Thymus (tissue), 11 donors: Measurements from ENCODE around the gene TNNI3K. TPM values are rescaled to one million over a fixed set of nuclear protein-coding genes. Genes with fewer than 3 reads are reported as not detected.

Source experiments
- DNase-seq, 9 donors: peaks; one replicate each; pipeline ENCODE4 v3.0.0-alpha.2; 2013; ENCODE audit warnings: low spot score in 9 of 9, low read depth in 6 of 9, missing footprints in 1 of 9
- H3K27ac ChIP-seq, 2 donors: one replicate each; pipeline ENCODE4 v1.5.1; 2013; ENCODE audit warnings: control low read depth in 1 of 2, low read depth in 1 of 2, low read length in 1 of 2, mild to moderate bottlenecking in 1 of 2, moderate library complexity in 1 of 2
- H3K27me3 ChIP-seq, 2 donors: one replicate each; pipeline ENCODE4 v1.5.1; 2013; ENCODE audit warnings: low read length in 1 of 2; ENCODE audit not compliant: control insufficient read depth in 2 of 2, insufficient read depth in 1 of 2
- H3K36me3 ChIP-seq, 2 donors: one replicate each; pipeline ENCODE4 v1.5.1; 2013; ENCODE audit warnings: low read length in 1 of 2, mild to moderate bottlenecking in 1 of 2, moderate library complexity in 1 of 2; ENCODE audit not compliant: control insufficient read depth in 2 of 2, insufficient read depth in 2 of 2
- H3K4me1 ChIP-seq, 2 donors: one replicate each; pipeline ENCODE4 v1.5.1; 2013; ENCODE audit warnings: low read length in 2 of 2; ENCODE audit not compliant: control insufficient read depth in 2 of 2, insufficient read depth in 2 of 2
- H3K4me3 ChIP-seq, 2 donors: one replicate each; pipeline ENCODE4 v1.5.1; 2013; ENCODE audit warnings: low read length in 2 of 2, control low read depth in 1 of 2, mild to moderate bottlenecking in 1 of 2
- H3K9me3 ChIP-seq, 2 donors: one replicate each; pipeline ENCODE4 v1.5.1; 2013; ENCODE audit warnings: low read length in 1 of 2, mild to moderate bottlenecking in 1 of 2; ENCODE audit not compliant: control insufficient read depth in 2 of 2, insufficient read depth in 1 of 2
- WGBS: extraction: QIAGEN DNeasy Blood & Tissue Kit; methylation state at CpG from one replicate; pipeline ENCODE4 v1.1.7; 2013; 5-methylcytosine and 5-hydroxymethylcytosine counted together
- polyA plus RNA-seq: library from polyadenylated mRNA; stranded (reverse); fragments of 200-250 nt; gene quantifications from one replicate; pipeline ENCODE4 v1.2.3, GENCODE V29; 2013
- total RNA-seq: library from RNA; stranded (reverse); fragments of 120-200 nt; gene quantifications from one replicate; pipeline ENCODE4 v1.2.4, GENCODE V29; 2013
- donor health status: healthy.

Gene TNNI3K
- total and polyA plus RNA-seq, 2 donors = 0.61 to 0.94 TPM

DNA sequence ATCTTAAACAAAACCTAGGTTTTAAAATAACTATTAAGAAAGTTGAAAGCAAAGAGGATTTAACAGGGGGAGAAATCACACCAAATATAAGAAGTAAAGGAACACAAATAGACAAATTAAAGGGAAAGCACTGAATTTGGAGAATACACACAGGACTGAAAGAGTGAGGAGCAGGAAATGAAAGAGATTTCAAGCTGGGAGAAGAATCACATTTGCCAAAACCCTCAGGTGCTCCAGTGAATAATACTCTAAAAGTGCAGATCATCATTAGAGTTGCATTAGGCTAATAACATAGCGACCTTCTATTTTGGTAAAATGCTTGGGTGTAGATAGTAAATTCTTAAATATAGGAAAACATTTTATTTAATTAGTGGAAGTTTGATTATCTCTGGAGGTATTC is 127.5 kb downstream of the TNNI3K start:
- DNase-seq = no peak
- H3K36me3 ChIP-seq = no peaks in the 10 kb centered on the region
- no peak overlapping the region for H3K27ac ChIP-seq
- no peaks in the 10 kb centered on the region for H3K27me3 ChIP-seq
- H3K9me3 ChIP-seq = no peaks in the 10 kb centered on the region
- no peak overlapping the region for H3K4me3 ChIP-seq
- WGBS = 92% methylated on average over 1 of the region's 1 CpG
- no peaks in the 10 kb centered on the region for H3K4me1 ChIP-seq

DNA sequence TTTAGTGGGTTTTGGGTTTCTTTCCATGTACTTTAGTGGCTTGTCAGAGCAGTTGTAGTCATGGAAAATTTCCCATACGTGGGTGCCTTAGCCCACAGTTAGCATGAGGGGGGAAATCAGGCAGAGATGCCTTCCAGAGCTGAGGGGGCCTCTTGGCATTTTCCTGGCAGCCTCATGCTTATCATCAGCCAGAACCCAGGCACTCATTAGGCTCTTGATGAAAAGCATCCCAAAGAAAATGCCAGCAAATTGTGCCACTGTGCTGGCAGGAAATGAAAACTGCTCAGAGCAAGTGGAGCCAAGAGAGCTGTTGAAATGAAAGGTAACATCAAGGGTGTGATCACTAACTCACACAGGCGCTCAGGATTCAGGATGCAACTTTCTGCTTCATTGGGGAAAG is 128.0 kb downstream of the TNNI3K start:
- Histone ChIP-seq H3K27ac (no peak overlapping the region), H3K27me3 (no peaks in the 10 kb centered on the region), H3K4me3 (no peak overlapping the region), H3K9me3 (no peaks in the 10 kb centered on the region), H3K36me3 (no peaks in the 10 kb centered on the region), H3K4me1 (no peaks in the 10 kb centered on the region)
- no peak for DNase-seq
- 83% methylated on average over 2 of the region's 2 CpGs for WGBS

DNA sequence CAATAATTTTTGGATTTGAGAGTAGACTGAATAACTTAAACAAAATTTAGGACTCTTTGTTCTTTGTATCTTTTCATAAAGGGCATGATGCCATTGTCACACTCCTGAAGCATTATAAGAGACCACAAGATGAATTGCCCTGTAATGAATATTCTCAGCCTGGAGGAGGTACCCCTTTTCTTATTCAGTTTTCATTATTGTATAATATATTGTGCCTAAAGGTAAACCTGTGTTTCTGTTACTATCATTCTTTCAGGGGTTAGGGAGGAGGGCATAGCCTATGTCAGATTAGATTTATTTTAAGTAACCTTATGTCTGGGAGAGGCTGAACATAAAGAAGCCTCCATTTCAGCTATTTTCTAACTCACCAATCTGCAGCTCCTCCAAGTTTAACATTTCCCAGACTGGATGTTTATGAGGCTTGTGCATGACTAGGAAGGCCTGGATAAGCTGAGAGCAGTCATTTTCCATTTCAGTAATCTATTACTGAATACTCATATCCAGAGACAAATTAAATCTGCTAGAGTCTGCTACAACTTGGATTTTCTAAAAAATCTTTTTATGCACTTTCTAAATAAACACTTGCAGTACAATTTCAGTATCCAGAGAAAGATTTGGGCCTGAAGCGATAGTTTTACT is 132.1 kb downstream of the TNNI3K start:
- H3K4me3 ChIP-seq = no peak overlapping the region
- no peak overlapping the region for H3K27ac ChIP-seq
- H3K36me3 ChIP-seq = no peaks in the 10 kb centered on the region
- H3K9me3 ChIP-seq = no peaks in the 10 kb centered on the region
- no peaks in the 10 kb centered on the region for H3K4me1 ChIP-seq
- no peaks in the 10 kb centered on the region for H3K27me3 ChIP-seq
- 99% methylated on average over 1 of the region's 1 CpG for WGBS
- no peak for DNase-seq

DNA sequence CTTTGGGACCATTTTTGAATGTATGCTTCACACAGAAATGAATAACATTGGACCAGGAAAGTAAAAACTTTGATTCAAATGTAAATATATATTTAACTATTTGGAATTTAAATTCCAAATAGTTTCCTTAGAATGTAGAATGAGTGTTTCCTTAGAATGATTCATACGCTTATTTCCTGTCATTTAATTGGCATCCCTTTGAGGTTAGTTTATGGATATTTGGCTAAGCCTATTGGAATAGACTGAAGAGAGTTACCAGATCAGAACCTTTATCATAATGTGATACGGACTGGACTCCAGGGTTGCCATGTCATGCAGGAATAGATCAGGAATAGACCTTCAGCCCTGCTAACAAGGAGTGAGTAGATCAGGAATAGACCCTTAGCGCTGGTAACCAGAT is 133.1 kb downstream of the TNNI3K start:
- Histone ChIP-seq H3K4me1 (no peaks in the 10 kb centered on the region), H3K27me3 (no peaks in the 10 kb centered on the region), H3K9me3 (no peaks in the 10 kb centered on the region), H3K27ac (no peak overlapping the region), H3K36me3 (no peaks in the 10 kb centered on the region), H3K4me3 (no peak overlapping the region)
- WGBS = 95% methylated on average over 3 of the region's 3 CpGs
- no peak for DNase-seq

DNA sequence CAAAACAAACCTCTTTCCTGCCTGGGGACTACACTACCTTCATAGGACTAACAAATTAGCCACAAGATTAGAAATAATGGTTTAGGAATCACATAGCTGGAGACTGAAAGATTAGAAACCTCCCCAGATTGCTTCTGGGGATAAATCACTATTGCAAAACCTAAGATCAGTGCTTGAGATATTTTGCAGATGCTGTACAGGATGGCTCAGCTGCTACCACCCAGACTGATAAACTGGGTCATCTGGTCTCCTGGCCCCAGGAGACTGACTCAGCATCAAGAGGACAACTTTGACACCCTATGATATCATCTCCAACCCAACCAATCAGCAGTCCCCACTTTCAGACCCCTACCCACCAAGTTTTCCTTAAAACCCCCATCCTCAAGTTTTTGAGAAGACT is 140.2 kb downstream of the TNNI3K start:
- H3K27me3 ChIP-seq = no peaks in the 10 kb centered on the region
- H3K4me1 ChIP-seq = no peaks in the 10 kb centered on the region
- no peak overlapping the region for H3K27ac ChIP-seq
- H3K4me3 ChIP-seq = no peak overlapping the region
- H3K9me3 ChIP-seq = no peaks in the 10 kb centered on the region
- H3K36me3 ChIP-seq = no peaks in the 10 kb centered on the region
- DNase-seq = no peak

DNA sequence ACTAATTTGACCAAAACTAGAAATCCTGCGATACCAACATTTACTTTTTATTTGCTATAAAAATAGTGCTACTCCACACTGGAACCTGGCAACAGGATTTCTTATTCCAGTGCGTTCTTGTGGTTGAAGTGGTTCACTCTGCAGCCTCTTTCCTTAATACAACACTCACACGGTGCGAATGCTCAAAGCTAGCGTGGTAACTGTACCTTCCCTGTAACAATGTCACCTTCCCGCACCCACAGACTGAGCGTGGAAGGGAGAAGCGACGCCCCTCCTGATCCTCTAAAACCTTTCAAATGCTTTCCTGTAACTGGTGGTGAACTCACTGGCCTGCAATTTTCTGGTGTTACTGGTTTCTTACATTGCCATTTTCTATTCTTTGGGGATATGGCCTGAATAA is 145.1 kb downstream of the TNNI3K start:
- no peak for DNase-seq
- no peak overlapping the region for H3K4me3 ChIP-seq
- no peak overlapping the region for H3K27ac ChIP-seq
- no peaks in the 10 kb centered on the region for H3K9me3 ChIP-seq
- 95% methylated on average over 9 of the region's 9 CpGs for WGBS
- no peaks in the 10 kb centered on the region for H3K27me3 ChIP-seq
- no peaks in the 10 kb centered on the region for H3K4me1 ChIP-seq
- H3K36me3 ChIP-seq = no peaks in the 10 kb centered on the region

DNA sequence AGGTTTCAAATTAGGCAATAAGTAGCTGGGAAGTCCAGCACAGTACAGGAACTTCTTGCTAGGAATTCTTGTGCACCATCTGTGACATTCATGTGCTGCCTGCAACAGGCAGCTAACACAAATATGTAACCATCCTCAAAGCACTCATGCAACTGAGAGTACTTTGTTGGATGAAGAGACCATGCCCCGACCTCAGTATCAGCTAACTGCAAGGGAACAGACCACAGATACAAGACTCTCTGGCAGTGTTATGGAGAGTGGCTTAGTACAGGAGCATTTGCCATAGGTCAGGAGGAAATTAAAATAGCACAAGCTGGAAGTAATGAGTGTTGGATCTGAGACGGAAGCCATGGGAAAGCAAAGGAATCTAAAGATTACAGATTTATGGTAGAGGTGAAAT is 153.7 kb downstream of the TNNI3K start:
- no peaks in the 10 kb centered on the region for H3K4me1 ChIP-seq
- H3K36me3 ChIP-seq = no peaks in the 10 kb centered on the region
- no peak overlapping the region for H3K27ac ChIP-seq
- H3K4me3 ChIP-seq = no peak overlapping the region
- WGBS = 96% methylated on average over 2 of the region's 2 CpGs
- DNase-seq = no peak
- H3K9me3 ChIP-seq = no peaks in the 10 kb centered on the region
- no peaks in the 10 kb centered on the region for H3K27me3 ChIP-seq

DNA sequence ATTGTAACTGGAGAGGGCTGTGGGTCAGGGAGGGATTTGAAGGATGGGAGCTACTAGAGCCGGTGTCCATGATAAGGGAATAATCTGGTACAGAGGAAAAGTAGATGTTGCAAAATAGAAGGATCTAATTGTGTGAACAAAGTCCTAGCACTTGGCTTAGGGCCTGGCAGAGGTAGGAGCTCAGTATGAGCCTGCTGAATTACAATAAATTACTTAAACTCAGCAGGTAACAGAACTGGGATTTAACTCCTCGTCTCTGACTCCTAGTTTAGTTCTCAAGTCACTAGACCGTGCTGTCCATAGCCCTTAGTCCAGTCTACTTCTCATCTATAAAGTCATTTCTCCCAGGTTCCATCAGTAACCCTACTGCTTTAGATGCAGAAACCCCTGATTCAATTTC is 157.0 kb downstream of the TNNI3K start:
- WGBS = 86% methylated on average over 3 of the region's 3 CpGs
- Histone ChIP-seq H3K27ac (no peak overlapping the region), H3K9me3 (no peaks in the 10 kb centered on the region), H3K4me1 (no peaks in the 10 kb centered on the region), H3K4me3 (no peak overlapping the region), H3K36me3 (no peaks in the 10 kb centered on the region), H3K27me3 (no peaks in the 10 kb centered on the region)
- DNase-seq = no peak

DNA sequence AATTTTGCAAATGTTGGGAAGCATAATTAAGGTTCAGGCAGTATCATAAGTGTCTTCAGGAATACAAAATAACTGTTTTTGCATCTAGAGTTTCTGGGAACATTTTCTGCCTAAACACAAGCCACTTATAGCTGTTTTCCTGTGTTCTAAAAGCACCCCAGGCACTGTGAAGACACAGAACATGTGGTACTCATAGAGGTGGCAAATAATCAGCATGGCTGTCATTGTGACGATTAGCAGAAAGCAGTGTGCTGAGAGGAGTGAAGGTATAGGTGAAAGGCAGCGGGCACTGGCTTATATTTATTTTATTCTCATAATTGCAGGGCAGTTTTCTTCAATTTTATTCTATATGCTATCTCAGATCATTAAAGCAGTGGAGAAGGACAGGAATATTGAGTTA is 157.7 kb downstream of the TNNI3K start:
- Histone ChIP-seq H3K9me3 (no peaks in the 10 kb centered on the region), H3K36me3 (no peaks in the 10 kb centered on the region), H3K27me3 (no peaks in the 10 kb centered on the region), H3K4me3 (no peak overlapping the region), H3K27ac (no peak overlapping the region), H3K4me1 (no peaks in the 10 kb centered on the region)
- no peak for DNase-seq
- WGBS = 81% methylated on average over 2 of the region's 2 CpGs

DNA sequence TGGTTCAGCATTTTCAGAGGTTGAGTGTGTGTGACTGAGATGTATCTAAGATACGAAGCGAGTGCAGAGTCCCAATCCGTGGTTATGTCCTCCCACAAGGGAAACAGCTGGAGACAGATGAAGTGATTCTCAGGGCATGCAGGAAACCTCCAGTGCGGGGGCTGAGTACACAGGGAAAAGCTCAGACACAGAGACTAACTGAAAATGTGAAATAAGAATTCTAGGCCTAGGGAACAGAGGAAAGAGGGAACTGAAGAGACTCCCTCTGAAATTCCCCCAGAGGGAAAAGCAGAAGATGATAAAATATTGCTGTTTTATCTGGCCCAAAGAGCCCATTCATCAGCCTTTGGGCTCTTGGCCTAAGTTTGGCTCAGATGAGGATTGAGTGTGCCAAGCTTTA is 160.4 kb downstream of the TNNI3K start:
- DNase-seq = no peak
- no peak overlapping the region for H3K4me3 ChIP-seq
- H3K9me3 ChIP-seq = no peaks in the 10 kb centered on the region
- WGBS = 10% methylated on average over 4 of the region's 4 CpGs
- no peak overlapping the region for H3K27ac ChIP-seq
- no peaks in the 10 kb centered on the region for H3K36me3 ChIP-seq
- H3K4me1 ChIP-seq = no peaks in the 10 kb centered on the region
- no peaks in the 10 kb centered on the region for H3K27me3 ChIP-seq
